PC-9 (cell line): Measurements from ENCODE around the gene PLEKHA5. TPM values are rescaled to one million over a fixed set of nuclear protein-coding genes. Genes with fewer than 3 reads are reported as not detected.

Source experiments
- BruUV-seq: library from RNA; stranded (reverse); fragments of 400-500 nt; replicated peaks from 2 replicates; lab custom pipeline; 2021; lab: Mats Ljungman, UMichigan
- CTCF ChIA-PET: fragments of 300-600 bp; sonication (Branson Sonifier 250); formaldehyde crosslinking; loops from one replicate; lab custom pipeline; 2022; ENCODE audit warnings: antibody characterized with exemption; lab: Charles Lee
- POLR2A ChIA-PET: fragments of 300-600 bp; sonication (Branson Sonifier 250); formaldehyde crosslinking; loops from one replicate; lab custom pipeline; 2022; ENCODE audit warnings: antibody characterized with exemption; ENCODE audit not compliant: unreplicated experiment; lab: Charles Lee
- DNase-seq, 2 experiments: peaks; one replicate each; pipeline versions ENCODE4 v3.0.0 to v3.0.0-alpha.2; 2015 to 2022; ENCODE audit warnings: mixed read lengths in 1 of 2
- H2AFZ ChIP-seq: fragments of 200-600 bp; sonication (generic); 2 replicates; pipeline ENCODE4 v1.8.1; 2017; ENCODE audit warnings: antibody characterized with exemption
- H3F3A ChIP-seq: fragments of 200-600 bp; sonication (generic); 2 replicates; pipeline ENCODE4 v1.8.1; 2017; ENCODE audit warnings: antibody characterized with exemption, mild to moderate bottlenecking, low read depth; ENCODE audit not compliant: insufficient read depth
- H3K27ac ChIP-seq: fragments of 200-600 bp; sonication (generic); 2 replicates; pipeline ENCODE4 v1.6.1; 2016; ENCODE audit warnings: mixed run types
- H3K27me3 ChIP-seq: fragments of 200-600 bp; sonication (generic); 2 replicates; pipeline ENCODE4 v1.6.1; 2016; ENCODE audit warnings: low read depth, mixed run types; ENCODE audit not compliant: insufficient read depth
- H3K36me3 ChIP-seq: fragments of 200-600 bp; sonication (generic); 2 replicates; pipeline ENCODE4 v1.6.1; 2016; ENCODE audit warnings: low read depth, mixed run types
- H3K4me1 ChIP-seq: fragments of 200-600 bp; sonication (generic); replicated peaks from 2 replicates; pipeline ENCODE4 v1.6.1; 2016; ENCODE audit warnings: mixed run types; ENCODE audit not compliant: insufficient read depth
- H3K4me2 ChIP-seq: fragments of 200-600 bp; sonication (generic); 2 replicates; pipeline ENCODE4 v1.6.1; 2017; ENCODE audit warnings: mixed run types
- H3K4me3 ChIP-seq: fragments of 200-600 bp; sonication (generic); 2 replicates; pipeline ENCODE4 v1.6.1; 2016; ENCODE audit warnings: mixed run types
- H3K79me2 ChIP-seq: fragments of 200-600 bp; sonication (generic); 2 replicates; pipeline ENCODE4 v1.6.1; 2017; ENCODE audit warnings: low read depth, mixed run types
- H3K9me2 ChIP-seq: fragments of 200-600 bp; sonication (generic); 2 replicates; pipeline ENCODE4 v1.8.1; 2017; ENCODE audit warnings: mild to moderate bottlenecking; ENCODE audit not compliant: insufficient read depth
- H3K9me3 ChIP-seq: fragments of 200-600 bp; sonication (generic); 2 replicates; pipeline ENCODE4 v1.8.1; 2016; ENCODE audit warnings: low read depth; ENCODE audit not compliant: insufficient read depth
- H4K20me1 ChIP-seq: fragments of 200-600 bp; sonication (generic); 2 replicates; pipeline ENCODE4 v1.8.1; 2017; ENCODE audit not compliant: insufficient read depth
- CTCF ChIP-seq: fragments of 200-600 bp; sonication (generic); conservative IDR thresholded peaks from 2 replicates; pipeline ENCODE4 v1.6.1; 2017; ENCODE audit warnings: mixed run types, antibody characterized with exemption, mild to moderate bottlenecking, moderate library complexity
- EZH2 ChIP-seq: fragments of 200-600 bp; sonication (generic); IDR thresholded peaks from 2 replicates; pipeline ENCODE4 v1.8.0; 2017; ENCODE audit warnings: antibody characterized with exemption, low read depth
- intact Hi-C: fragments of 100-400 bp; cut with micrococcal nuclease; formaldehyde crosslinking; loops from one replicate; pipeline ENCODE4 v1.10.0; 2022; ENCODE audit not compliant: unreplicated experiment
- total RNA-seq: library from RNA; stranded (reverse); gene quantifications from 2 replicates; pipeline ENCODE4 v1.2.3, GENCODE V29; 2021

PLEKHA5 gene
- total RNA-seq, 1 experiment from 2014 or later = 54.1 TPM

GRCh38 chr12:19183121-19183838, 53.7 kb downstream of the PLEKHA5 start:
- CTCF ChIA-PET = interaction anchor here (0.6 kb wide), 2 partner anchors 40 to 169 kb away, joined by 3 to 5 read pairs; no protein-coding TSS in a partner anchor
- no peak for DNase-seq
- intact Hi-C loops = loop anchor here (10.0 kb wide), 1 partner anchor 598 kb away; no protein-coding TSS in a partner anchor

GRCh38 chr12:19185262-19185929, 55.9 kb downstream of the PLEKHA5 start:
- Histone ChIP-seq H3K79me2 (peaks cover 5% of the 10 kb centered on the region; the same call in 1 of the 2 replicates), H3F3A (no peaks in the 10 kb centered on the region; the same call in 1 of the 2 replicates), H3K27me3 (no peaks in the 10 kb centered on the region), H3K4me2 (no peak overlapping the region), H3K36me3 (no peaks in the 10 kb centered on the region), H2AFZ (no peak overlapping the region), H3K4me1 (no peaks in the 10 kb centered on the region), H4K20me1 (no peaks in the 10 kb centered on the region), H3K27ac (no peak overlapping the region), H3K4me3 (no peak overlapping the region), H3K9me3 (no peaks in the 10 kb centered on the region), H3K9me2 (no peaks in the 10 kb centered on the region)
- ChIA-PET POLR2A (no interaction called here), CTCF (interaction anchor here (0.6 to 1.6 kb wide), 4 partner anchors 11 to 756 kb away, joined by 3 to 11 read pairs (median 4); no protein-coding TSS in a partner anchor)
- DNase-seq = no peak
- TF ChIP-seq CTCF (no peak), EZH2 (no peak)
- BruUV-seq = no TSS peak
- intact Hi-C loops = loop anchor here (5.0 to 10.0 kb wide), 3 partner anchors 53 to 601 kb away; no protein-coding TSS in a partner anchor

More at GRCh38 chr12:19183121-19183838, 53.7 kb downstream of the PLEKHA5 start:
- Histone ChIP-seq H3K27me3 (no peaks in the 10 kb centered on the region), H3K9me2 (no peaks in the 10 kb centered on the region), H3K36me3 (no peaks in the 10 kb centered on the region), H3F3A (no peaks in the 10 kb centered on the region; the same call in 1 of the 2 replicates), H2AFZ (no peak overlapping the region), H3K9me3 (no peaks in the 10 kb centered on the region), H3K4me2 (no peak overlapping the region), H3K4me1 (no peaks in the 10 kb centered on the region), H3K4me3 (no peak overlapping the region), H3K79me2 (peaks cover 5% of the 10 kb centered on the region; the same call in 1 of the 2 replicates), H4K20me1 (no peaks in the 10 kb centered on the region), H3K27ac (no peak overlapping the region)
- POLR2A ChIA-PET = interaction anchor here (0.7 kb wide), 1 partner anchor 54 kb away, joined by 3 read pairs; no protein-coding TSS in a partner anchor
- no TSS peak for BruUV-seq
- TF ChIP-seq EZH2 (no peak), CTCF (peak; percentile 29; the same call in 1 of the 2 replicates)
